PC-3 (cell line): Measurements from ENCODE around the gene ZFHX3.

ENCODE experiments used
- CTCF ChIP-seq: fragments of 300-600 bp; sonication (generic); conservative IDR thresholded peaks from 2 replicates; pipeline ENCODE4 v1.5.1; 2017; ENCODE audit warnings: antibody characterized with exemption, low read depth, mild to moderate bottlenecking, low read length
- EZH2 ChIP-seq: fragments of 300-600 bp; sonication (generic); IDR thresholded peaks from one replicate; pipeline ENCODE4 v1.6.1; 2017; ENCODE audit warnings: antibody characterized with exemption, mild to moderate bottlenecking, low read length; ENCODE audit not compliant: unreplicated experiment

GRCh38 chr16:72921620-72922019 lies 126.3 kb downstream of the ZFHX3 start:
- TF ChIP-seq CTCF (no peak), EZH2 (no peak)
